Erythroblast (primary cell): ENCODE data around the gene TMEM225.

Source experiments
- GATA1 ChIP-seq: IDR thresholded peaks from 2 replicates; pipeline ENCODE4 v1.6.1; 2011; ENCODE audit warnings: low read depth, mild to moderate bottlenecking, control low read depth, low read length, moderate library complexity
- POLR2A ChIP-seq: IDR thresholded peaks from 2 replicates; pipeline ENCODE4 v1.6.1; 2011; ENCODE audit warnings: mild to moderate bottlenecking, low read length

DNA sequence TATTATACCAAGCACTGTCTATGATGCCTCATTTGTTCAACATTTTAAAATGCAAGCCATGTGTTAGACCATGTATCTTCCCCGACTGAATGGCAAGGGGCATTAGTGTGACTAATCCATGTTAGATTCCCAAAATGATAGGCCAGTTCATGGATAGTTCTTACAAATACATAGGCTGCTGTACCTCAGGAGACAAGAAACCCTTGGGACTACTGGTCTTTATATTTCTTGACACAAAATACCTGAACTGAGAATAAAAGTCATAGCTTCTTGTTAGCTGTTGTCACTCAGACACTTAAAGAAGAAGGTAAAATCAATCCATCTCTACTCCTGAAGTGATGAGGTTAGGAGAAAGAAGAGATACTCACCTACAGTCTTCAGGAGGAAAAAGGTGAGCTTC, 16.4 kb upstream of the TMEM225 start, which contains the start of gene OR8D4:
- TF ChIP-seq POLR2A: no peak
- TF ChIP-seq GATA1: no peak
